ENCODE measurements around the gene CREBBP. TPM values are rescaled to one million over a fixed set of nuclear protein-coding genes. Genes with fewer than 3 reads are reported as not detected.

The CREBBP gene
- total RNA-seq, 3 donors from 2014 or later: 57.9 to 107 (median 81.6) TPM

DNA sequence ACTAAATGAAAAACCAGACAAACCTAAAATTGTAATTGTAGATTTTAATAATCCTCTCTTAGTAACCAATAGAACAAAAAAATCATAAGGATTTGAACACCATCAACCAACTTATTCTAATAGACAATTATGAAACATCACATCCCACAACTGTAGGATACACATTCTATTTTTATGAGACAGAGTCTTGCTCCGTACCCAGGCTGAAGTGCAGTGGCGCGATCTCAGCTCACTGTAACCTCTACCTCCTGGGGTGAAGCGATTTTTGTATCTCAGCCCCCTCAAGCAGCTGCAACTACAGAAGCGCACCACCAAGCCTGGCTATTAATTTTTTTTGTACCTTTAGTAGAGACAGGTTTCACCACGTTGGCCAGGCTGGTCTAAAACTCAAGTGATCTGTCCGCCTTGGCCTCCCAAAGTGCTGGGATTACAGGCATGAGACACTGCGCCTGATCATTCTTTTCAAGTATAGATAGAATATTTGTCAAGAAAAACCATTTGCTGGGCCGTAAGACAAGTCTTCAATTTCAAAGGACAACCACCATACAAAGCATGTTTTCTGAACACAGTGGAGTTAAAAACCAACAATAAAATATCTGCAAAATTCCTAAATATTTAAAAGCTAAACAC, 49.8 kb downstream of the CREBBP start:
- ATAC-seq: no peak
- H3K9me3 ChIP-seq: peaks cover 10% of the 10 kb centered on the region
- H3K36me3 ChIP-seq (ENCODE audit: low read depth): no peaks in the 10 kb centered on the region
- DNase-seq: no peak
- no peaks in the 10 kb centered on the region for H3K4me1 ChIP-seq (ENCODE audit: low read depth)
- intact Hi-C loops (cut with DNase I, micrococcal nuclease): no loop called here
- H3K4me3 ChIP-seq: no peak overlapping the region
- TF ChIP-seq, protein P1, sequence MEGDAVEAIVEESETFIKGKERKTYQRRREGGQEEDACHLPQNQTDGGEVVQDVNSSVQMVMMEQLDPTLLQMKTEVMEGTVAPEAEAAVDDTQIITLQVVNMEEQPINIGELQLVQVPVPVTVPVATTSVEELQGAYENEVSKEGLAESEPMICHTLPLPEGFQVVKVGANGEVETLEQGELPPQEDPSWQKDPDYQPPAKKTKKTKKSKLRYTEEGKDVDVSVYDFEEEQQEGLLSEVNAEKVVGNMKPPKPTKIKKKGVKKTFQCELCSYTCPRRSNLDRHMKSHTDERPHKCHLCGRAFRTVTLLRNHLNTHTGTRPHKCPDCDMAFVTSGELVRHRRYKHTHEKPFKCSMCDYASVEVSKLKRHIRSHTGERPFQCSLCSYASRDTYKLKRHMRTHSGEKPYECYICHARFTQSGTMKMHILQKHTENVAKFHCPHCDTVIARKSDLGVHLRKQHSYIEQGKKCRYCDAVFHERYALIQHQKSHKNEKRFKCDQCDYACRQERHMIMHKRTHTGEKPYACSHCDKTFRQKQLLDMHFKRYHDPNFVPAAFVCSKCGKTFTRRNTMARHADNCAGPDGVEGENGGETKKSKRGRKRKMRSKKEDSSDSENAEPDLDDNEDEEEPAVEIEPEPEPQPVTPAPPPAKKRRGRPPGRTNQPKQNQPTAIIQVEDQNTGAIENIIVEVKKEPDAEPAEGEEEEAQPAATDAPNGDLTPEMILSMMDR (IDR thresholded peaks at IDR 0.05): no peak

- no peak for ATAC-seq
- Histone ChIP-seq H3K4me3 (no peak overlapping the region), H3K9me3 (peaks cover 10% of the 10 kb centered on the region), H3K36me3 (ENCODE audit: low read depth) (no peaks in the 10 kb centered on the region), H3K4me1 (ENCODE audit: low read depth) (no peaks in the 10 kb centered on the region)
- no peak for DNase-seq
- intact Hi-C loops (cut with DNase I, micrococcal nuclease): no loop called here
- TF ChIP-seq, protein P1 (IDR thresholded peaks at IDR 0.05): no peak
Measured at GRCh38 chr16:3829631-3830536, 50.6 kb downstream of the CREBBP start.

DNA sequence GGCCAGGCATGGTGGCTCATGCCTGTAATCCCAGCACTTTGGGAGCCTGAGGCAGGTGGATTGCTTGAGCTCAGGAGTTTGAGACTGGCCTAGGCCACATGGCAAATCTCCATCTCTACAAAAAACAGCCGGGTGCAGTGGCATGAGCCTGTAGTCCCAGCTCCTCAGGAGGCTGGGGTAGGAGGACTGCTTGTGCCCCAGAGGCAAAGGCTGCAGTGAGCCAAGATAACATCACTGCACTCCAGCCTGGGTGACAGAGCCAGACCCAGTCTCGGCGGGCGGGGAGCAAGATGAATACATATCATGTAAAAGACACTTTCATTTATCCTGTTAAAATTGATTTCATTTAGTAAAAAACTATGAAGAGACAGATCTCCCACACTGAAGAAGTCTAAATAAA, 54.6 kb downstream of the CREBBP start:
- intact Hi-C loops (cut with DNase I, micrococcal nuclease): no loop called here
- ATAC-seq (no peak), DNase-seq (no peak)
- no peaks in the 10 kb centered on the region for H3K36me3 ChIP-seq (ENCODE audit: low read depth)
- no peak overlapping the region for H3K4me3 ChIP-seq
- H3K4me1 ChIP-seq (ENCODE audit: low read depth): peaks cover 11% of the 10 kb centered on the region
- H3K9me3 ChIP-seq: no peaks in the 10 kb centered on the region
- TF ChIP-seq, protein P1 (IDR thresholded peaks at IDR 0.05): no peak

GRCh38 chr16:3825103-3825502, 55.4 kb downstream of the CREBBP start:
- ATAC-seq: no peak
- intact Hi-C loops (cut with DNase I, micrococcal nuclease): no loop called here

DNA sequence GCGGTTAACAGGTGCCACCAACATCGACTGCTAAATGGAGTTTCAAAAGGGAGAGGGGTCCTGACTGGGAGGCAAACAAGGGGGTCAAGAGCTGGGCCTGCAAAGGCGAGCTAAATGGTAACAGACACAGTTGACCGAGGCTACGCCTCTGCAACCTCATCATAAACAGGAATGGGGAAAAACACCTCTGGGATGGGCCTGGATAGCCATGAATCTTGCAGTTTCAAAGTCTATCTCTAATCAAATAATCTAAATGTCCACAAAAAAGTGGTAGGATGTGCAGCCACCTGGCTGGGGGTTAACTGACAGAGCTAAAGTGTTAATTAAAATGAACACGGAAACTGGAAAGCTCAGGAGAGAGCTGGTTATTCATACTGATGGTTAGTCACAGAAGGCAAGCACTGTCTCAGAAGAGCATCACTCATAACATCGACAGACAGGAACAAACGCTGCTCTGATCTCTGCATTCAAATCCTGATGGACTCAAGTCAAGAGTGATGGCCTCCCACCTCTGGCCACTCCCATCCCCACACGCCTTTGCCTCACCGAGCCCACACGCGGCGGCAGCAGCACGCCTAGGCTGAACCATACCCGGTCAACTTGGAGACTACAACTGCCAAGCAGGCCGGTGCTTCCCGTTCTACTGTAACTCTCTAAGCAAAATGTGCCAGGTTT, 56.3 kb downstream of the CREBBP start:
- no peak for ATAC-seq
- DNase-seq: no peak
- TF ChIP-seq, protein P1 (IDR thresholded peaks at IDR 0.05): no peak
- Histone ChIP-seq H3K4me3 (no peak overlapping the region), H3K36me3 (ENCODE audit: low read depth) (no peaks in the 10 kb centered on the region), H3K9me3 (no peaks in the 10 kb centered on the region), H3K4me1 (ENCODE audit: low read depth) (peaks cover 27% of the 10 kb centered on the region)
- intact Hi-C loops (cut with DNase I, micrococcal nuclease): no loop called here

More at GRCh38 chr16:3825103-3825502, 55.4 kb downstream of the CREBBP start:
- Histone ChIP-seq H3K9me3 (no peaks in the 10 kb centered on the region), H3K36me3 (ENCODE audit: low read depth) (no peaks in the 10 kb centered on the region), H3K4me3 (no peak overlapping the region), H3K4me1 (ENCODE audit: low read depth) (peaks cover 20% of the 10 kb centered on the region)
- TF ChIP-seq, protein P1 (IDR thresholded peaks at IDR 0.05): no peak
- DNase-seq: no peak
